Peyer's patch (tissue), 4 donors: ENCODE results near the gene ASPG. TPM values are rescaled to one million over a fixed set of nuclear protein-coding genes. Genes with fewer than 3 reads are reported as not detected.
A peak's percentile ranks its signal among the peaks of the same experiment; 100 is the strongest.

ENCODE experiments used
- DNase-seq, 3 donors: peaks; one replicate each; pipeline ENCODE4 v3.0.0-alpha.2; 2017 to 2019
- H3K27ac ChIP-seq, 4 donors: fragments of 200-600 bp; sonication (generic); one replicate each; pipeline ENCODE4 v1.5.1; 2016 to 2019
- H3K27me3 ChIP-seq, 2 donors: fragments of 200-600 bp; sonication (generic); one replicate each; pipeline ENCODE4 v1.5.1; 2019
- H3K36me3 ChIP-seq, 3 donors: fragments of 200-600 bp; sonication (generic); one replicate each; pipeline ENCODE4 v1.5.1; 2016 to 2019
- H3K4me1 ChIP-seq, 4 donors: fragments of 200-600 bp; sonication (generic); one replicate each; pipeline ENCODE4 v1.5.1; 2016 to 2019
- H3K4me3 ChIP-seq, 4 donors: fragments of 200-600 bp; sonication (generic); 1 replicate in 3 of 4; 2 replicates in 1 of 4; pipeline ENCODE4 v1.5.1; 2016 to 2019; ENCODE audit warnings: mild to moderate bottlenecking in 1 of 4
- H3K9me3 ChIP-seq, 4 donors: fragments of 200-600 bp; sonication (generic); one replicate each; pipeline ENCODE4 v1.5.1; 2016 to 2019; ENCODE audit warnings: mild to moderate bottlenecking in 1 of 4
- CTCF ChIP-seq, 6 experiments: fragments of 450-650 bp in 4 of 6; fragments of 200-600 bp in 2 of 6; sonication (generic) in 1 of 6; IDR thresholded peaks; one replicate each; pipeline ENCODE4 v1.5.1; 2017 to 2019; ENCODE audit warnings: antibody characterized with exemption in 6 of 6, mild to moderate bottlenecking in 3 of 6, moderate library complexity in 1 of 6
- POLR2A ChIP-seq, 2 donors: fragments of 450-650 bp; IDR thresholded peaks; one replicate each; pipeline ENCODE4 v1.5.1; 2017; ENCODE audit warnings: antibody characterized with exemption in 2 of 2, mild to moderate bottlenecking in 2 of 2, moderate library complexity in 2 of 2
- total RNA-seq, 4 donors: library from RNA; depleted of rRNA; stranded (reverse); fragments of >200 nt; gene quantifications; one replicate each; pipeline ENCODE4 v1.1.0, GENCODE V29; 2016

Gene ASPG
- total RNA-seq, 4 donors from 2014 or later, result 1.2 to 7.4 (median 2.3) TPM; not detected in 1

- no peak for DNase-seq
- Histone ChIP-seq H3K9me3 (peaks cover 0 to 8% (median 4%) of the 10 kb centered on the region in 4 donors), H3K36me3 (no peaks in the 10 kb centered on the region), H3K4me3 (no peak overlapping the region), H3K4me1 (no peaks in the 10 kb centered on the region), H3K27ac (no peak overlapping the region), H3K27me3 (no peaks in the 10 kb centered on the region)
- no peak for TF ChIP-seq POLR2A (IDR thresholded peaks at IDR 0.05)
- TF ChIP-seq CTCF (IDR thresholded peaks at IDR 0.05), result no peak
Observed at GRCh38 chr14:104066719-104067295, 18.7 kb upstream of the ASPG start.

- no peak overlapping the region for H3K4me3 ChIP-seq
- no peak for DNase-seq
- TF ChIP-seq POLR2A (IDR thresholded peaks at IDR 0.05), result no peak
- TF ChIP-seq CTCF (IDR thresholded peaks at IDR 0.05), result no peak
- no peaks in the 10 kb centered on the region for H3K36me3 ChIP-seq
- H3K27me3 ChIP-seq, result no peaks in the 10 kb centered on the region
- no peaks in the 10 kb centered on the region for H3K4me1 ChIP-seq
- H3K27ac ChIP-seq, result no peak overlapping the region
- peaks cover 0 to 13% (median 4%) of the 10 kb centered on the region in 4 donors for H3K9me3 ChIP-seq
Observed at GRCh38 chr14:104069541-104069940, 16.0 kb upstream of the ASPG start.

- Histone ChIP-seq H3K9me3 (peaks cover 0 to 6% (median 0%) of the 10 kb centered on the region in 4 donors), H3K27me3 (no peaks in the 10 kb centered on the region), H3K4me3 (no peak overlapping the region), H3K4me1 (no peaks in the 10 kb centered on the region), H3K27ac (no peak overlapping the region), H3K36me3 (no peaks in the 10 kb centered on the region)
- TF ChIP-seq POLR2A (IDR thresholded peaks at IDR 0.05), result no peak
- TF ChIP-seq CTCF (IDR thresholded peaks at IDR 0.05), result no peak
- DNase-seq, result no peak
Observed at GRCh38 chr14:104072586-104072985, 12.9 kb upstream of the ASPG start.

GRCh38 chr14:104073764-104074163, 11.7 kb upstream of the ASPG start:
- Histone ChIP-seq H3K9me3 (peaks cover 0 to 6% (median 0%) of the 10 kb centered on the region in 4 donors), H3K36me3 (no peaks in the 10 kb centered on the region)
- TF ChIP-seq POLR2A (IDR thresholded peaks at IDR 0.05), result no peak
- TF ChIP-seq CTCF (IDR thresholded peaks at IDR 0.05), result no peak

GRCh38 chr14:104075530-104076151, 9.9 kb upstream of the ASPG start:
- H3K36me3 ChIP-seq, result no peaks in the 10 kb centered on the region
- no peak overlapping the region for H3K4me3 ChIP-seq
- TF ChIP-seq CTCF (IDR thresholded peaks at IDR 0.05) (peak in 2 of 6 experiments; percentile 17 to 20), POLR2A (IDR thresholded peaks at IDR 0.05) (no peak)
- no peaks in the 10 kb centered on the region for H3K4me1 ChIP-seq
- H3K9me3 ChIP-seq, result peaks cover 0 to 6% (median 0%) of the 10 kb centered on the region in 4 donors
- DNase-seq, result no peak
- no peaks in the 10 kb centered on the region for H3K27me3 ChIP-seq
- no peak overlapping the region for H3K27ac ChIP-seq

More at GRCh38 chr14:104073764-104074163, 11.7 kb upstream of the ASPG start:
- H3K4me3 ChIP-seq, result no peak overlapping the region
- no peaks in the 10 kb centered on the region for H3K4me1 ChIP-seq
- no peak overlapping the region for H3K27ac ChIP-seq
- H3K27me3 ChIP-seq, result no peaks in the 10 kb centered on the region
- no peak for DNase-seq
